ENCODE data around the gene MNS1.

DNA sequence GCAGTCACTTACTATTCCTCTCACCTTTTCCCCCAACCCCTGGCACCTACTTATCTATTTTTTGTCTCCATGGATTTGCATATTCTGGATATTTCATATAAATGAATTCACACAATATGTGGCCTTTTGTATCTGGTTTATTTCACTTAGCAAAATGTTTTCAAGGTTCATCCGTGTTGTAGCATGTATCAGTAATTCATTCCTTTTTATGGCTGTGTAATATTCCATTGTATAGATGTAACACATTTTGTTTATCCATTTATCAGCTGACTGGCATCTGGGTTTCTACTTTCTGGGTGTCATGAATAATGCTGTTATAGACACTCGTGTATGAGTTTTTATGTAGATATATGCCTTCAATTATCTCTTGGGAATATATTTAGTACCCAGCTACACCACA lies 5.8 kb downstream of the MNS1 start:
- no peak for TF ChIP-seq CTCF (IDR thresholded peaks at IDR 0.05)
- no peak for TF ChIP-seq POLR2A (IDR thresholded peaks at IDR 0.05)
- no peak for TF ChIP-seq POLR2AphosphoS5 (IDR thresholded peaks at IDR 0.05)

Data from gastroesophageal sphincter (tissue), 3 donors.